Neural progenitor cell (in vitro differentiated cells): ENCODE results near the gene ZNF354B.

Experiments
- CTCF ChIP-seq: fragments of 200-600 bp; sonication (generic); IDR thresholded peaks from 2 replicates; pipeline ENCODE4 v1.5.1; 2017; ENCODE audit warnings: antibody characterized with exemption, mild to moderate bottlenecking
- EZH2 ChIP-seq: fragments of 200-600 bp; sonication (generic); IDR thresholded peaks from 2 replicates; pipeline ENCODE4 v1.6.1; 2017; ENCODE audit warnings: antibody characterized with exemption, mild to moderate bottlenecking, moderate library complexity

- TF ChIP-seq CTCF: no peak
- TF ChIP-seq EZH2: no peak
Observed at GRCh38 chr5:178866946-178867345, 7.2 kb downstream of the ZNF354B start.
